Calu3 (cell line): ENCODE results near the gene MARCHF2. TPM values are rescaled to one million over a fixed set of nuclear protein-coding genes. Genes with fewer than 3 reads are reported as not detected.
"Not testable (repeated sequence)": the region's sequence is repeated elsewhere in the genome, so short reads cannot be mapped to it uniquely, and the experiment has no call there.

ENCODE experiments used
- BruUV-seq: library from RNA; stranded (reverse); fragments of 400-500 nt; replicated peaks from 2 replicates; lab custom pipeline; 2021; lab: Mats Ljungman, UMichigan
- CTCF ChIA-PET: fragments of 300-600 bp; sonication (Branson Sonifier 250); formaldehyde crosslinking; loops from one replicate; lab custom pipeline; 2022; ENCODE audit warnings: antibody characterized with exemption; lab: Charles Lee
- DNase-seq: peaks from one replicate; pipeline ENCODE4 v3.0.0; 2022
- H3K27ac Mint-ChIP-seq: one replicate; pipeline ENCODE4 v1.8.0; 2022; ENCODE audit warnings: mixed read lengths; ENCODE audit not compliant: unreplicated experiment
- H3K27me3 Mint-ChIP-seq: one replicate; pipeline ENCODE4 v1.8.0; 2022; ENCODE audit warnings: mixed read lengths; ENCODE audit not compliant: unreplicated experiment
- H3K36me3 Mint-ChIP-seq: one replicate; pipeline ENCODE4 v1.8.0; 2022; ENCODE audit warnings: mild to moderate bottlenecking, moderate library complexity, mixed read lengths; ENCODE audit not compliant: insufficient read depth, unreplicated experiment
- H3K4me1 Mint-ChIP-seq: one replicate; pipeline ENCODE4 v1.8.0; 2022; ENCODE audit warnings: mild to moderate bottlenecking, low read depth, mixed read lengths; ENCODE audit not compliant: unreplicated experiment
- H3K4me3 Mint-ChIP-seq: one replicate; pipeline ENCODE4 v1.8.0; 2022; ENCODE audit warnings: mild to moderate bottlenecking, low read depth, moderate library complexity, mixed read lengths; ENCODE audit not compliant: unreplicated experiment
- H3K9me3 Mint-ChIP-seq: one replicate; pipeline ENCODE4 v1.8.0; 2022; ENCODE audit warnings: low read depth, mixed read lengths; ENCODE audit not compliant: unreplicated experiment
- intact Hi-C: fragments of 100-400 bp; cut with micrococcal nuclease; formaldehyde crosslinking; loops from one replicate; pipeline ENCODE4 v1.10.0; 2022; ENCODE audit not compliant: unreplicated experiment
- total RNA-seq: library from RNA; stranded (reverse); gene quantifications from 2 replicates; pipeline ENCODE4 v1.2.3, GENCODE V29; 2022
- TF ChIP-seq, protein P1 (sequence below): fragments of 200-600 bp; IDR thresholded peaks from one replicate; pipeline ENCODE4 v1.8.0; 2022; ENCODE audit warnings: antibody characterized with exemption; ENCODE audit not compliant: unreplicated experiment

MARCHF2 gene
- total RNA-seq, 1 experiment from 2014 or later, result 10.1 TPM

DNA sequence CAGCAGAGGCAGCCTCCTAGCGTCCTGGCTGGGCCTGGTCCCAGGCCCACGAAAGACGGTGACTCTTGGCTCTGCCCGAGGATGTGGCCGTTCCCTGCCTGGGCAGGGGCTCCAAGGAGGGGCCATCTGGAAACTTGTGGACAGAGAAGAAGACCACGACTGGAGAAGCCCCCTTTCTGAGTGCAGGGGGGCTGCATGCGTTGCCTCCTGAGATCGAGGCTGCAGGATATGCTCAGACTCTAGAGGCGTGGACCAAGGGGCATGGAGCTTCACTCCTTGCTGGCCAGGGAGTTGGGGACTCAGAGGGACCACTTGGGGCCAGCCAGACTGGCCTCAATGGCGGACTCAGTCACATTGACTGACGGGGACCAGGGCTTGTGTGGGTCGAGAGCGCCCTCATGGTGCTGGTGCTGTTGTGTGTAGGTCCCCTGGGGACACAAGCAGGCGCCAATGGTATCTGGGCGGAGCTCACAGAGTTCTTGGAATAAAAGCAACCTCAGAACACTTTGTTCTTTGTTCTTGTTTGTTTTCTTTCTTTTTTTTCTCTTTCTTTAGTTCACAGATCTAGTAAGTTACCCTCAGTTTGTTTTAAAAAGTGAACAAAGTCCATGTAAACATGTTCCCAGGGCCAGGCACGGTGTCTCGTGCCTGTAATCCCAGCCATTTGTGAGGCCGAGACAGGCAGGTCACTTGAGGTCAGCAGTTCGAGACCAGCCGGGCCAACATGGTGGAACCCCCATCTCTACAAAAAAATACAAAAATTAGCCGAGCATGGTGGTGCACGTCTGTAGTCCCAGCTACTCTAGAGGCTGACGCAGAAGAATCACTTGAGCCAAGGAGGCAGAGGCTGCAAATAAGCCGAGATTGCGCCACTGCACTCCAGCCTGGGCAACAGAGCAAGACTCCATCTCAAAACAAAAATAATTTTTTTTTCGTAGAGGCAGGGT, 39.0 kb upstream of the MARCHF2 start:
- Mint-ChIP-seq H3K27me3 (no peaks in the 10 kb centered on the region), H3K36me3 (no peaks in the 10 kb centered on the region), H3K9me3 (no peaks in the 10 kb centered on the region), H3K4me1 (no peaks in the 10 kb centered on the region), H3K27ac (no peak overlapping the region), H3K4me3 (no peak overlapping the region)
- BruUV-seq, result no TSS peak
- intact Hi-C loops, result no loop called here
- TF ChIP-seq, protein P1, sequence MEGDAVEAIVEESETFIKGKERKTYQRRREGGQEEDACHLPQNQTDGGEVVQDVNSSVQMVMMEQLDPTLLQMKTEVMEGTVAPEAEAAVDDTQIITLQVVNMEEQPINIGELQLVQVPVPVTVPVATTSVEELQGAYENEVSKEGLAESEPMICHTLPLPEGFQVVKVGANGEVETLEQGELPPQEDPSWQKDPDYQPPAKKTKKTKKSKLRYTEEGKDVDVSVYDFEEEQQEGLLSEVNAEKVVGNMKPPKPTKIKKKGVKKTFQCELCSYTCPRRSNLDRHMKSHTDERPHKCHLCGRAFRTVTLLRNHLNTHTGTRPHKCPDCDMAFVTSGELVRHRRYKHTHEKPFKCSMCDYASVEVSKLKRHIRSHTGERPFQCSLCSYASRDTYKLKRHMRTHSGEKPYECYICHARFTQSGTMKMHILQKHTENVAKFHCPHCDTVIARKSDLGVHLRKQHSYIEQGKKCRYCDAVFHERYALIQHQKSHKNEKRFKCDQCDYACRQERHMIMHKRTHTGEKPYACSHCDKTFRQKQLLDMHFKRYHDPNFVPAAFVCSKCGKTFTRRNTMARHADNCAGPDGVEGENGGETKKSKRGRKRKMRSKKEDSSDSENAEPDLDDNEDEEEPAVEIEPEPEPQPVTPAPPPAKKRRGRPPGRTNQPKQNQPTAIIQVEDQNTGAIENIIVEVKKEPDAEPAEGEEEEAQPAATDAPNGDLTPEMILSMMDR, result no peak
- CTCF ChIA-PET, result no interaction called here
- no peak for DNase-seq

DNA sequence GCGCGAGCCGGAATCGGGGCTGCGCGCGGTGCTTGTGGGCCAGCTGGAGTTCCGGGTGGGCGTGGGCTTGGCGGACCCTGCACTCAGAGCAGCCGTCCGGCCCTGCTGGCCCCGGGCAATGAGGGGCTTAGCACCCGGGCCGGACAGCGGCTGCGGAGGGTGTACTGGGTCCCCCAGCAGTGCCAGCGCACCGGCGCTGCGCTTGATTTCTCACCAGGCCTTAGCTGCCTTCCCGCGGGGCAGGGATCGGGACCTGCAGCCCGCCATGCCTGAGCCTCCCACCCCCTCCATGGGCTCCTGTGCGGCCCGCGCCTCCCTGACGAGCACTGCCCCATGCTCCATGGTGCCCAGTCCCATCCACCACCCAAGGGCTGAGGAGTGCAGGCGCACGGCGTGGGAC, 37.3 kb upstream of the MARCHF2 start:
- H3K4me3 Mint-ChIP-seq, H3K9me3 Mint-ChIP-seq, H3K4me1 Mint-ChIP-seq, intact Hi-C loops, BruUV-seq, H3K27me3 Mint-ChIP-seq, H3K36me3 Mint-ChIP-seq, H3K27ac Mint-ChIP-seq, DNase-seq: not testable (repeated sequence)
- CTCF ChIA-PET, result interaction anchor here (0.6 kb wide), 1 partner anchor 12 kb away, joined by 9 read pairs; the partner anchor contains the start of gene ANGPTL4

DNA sequence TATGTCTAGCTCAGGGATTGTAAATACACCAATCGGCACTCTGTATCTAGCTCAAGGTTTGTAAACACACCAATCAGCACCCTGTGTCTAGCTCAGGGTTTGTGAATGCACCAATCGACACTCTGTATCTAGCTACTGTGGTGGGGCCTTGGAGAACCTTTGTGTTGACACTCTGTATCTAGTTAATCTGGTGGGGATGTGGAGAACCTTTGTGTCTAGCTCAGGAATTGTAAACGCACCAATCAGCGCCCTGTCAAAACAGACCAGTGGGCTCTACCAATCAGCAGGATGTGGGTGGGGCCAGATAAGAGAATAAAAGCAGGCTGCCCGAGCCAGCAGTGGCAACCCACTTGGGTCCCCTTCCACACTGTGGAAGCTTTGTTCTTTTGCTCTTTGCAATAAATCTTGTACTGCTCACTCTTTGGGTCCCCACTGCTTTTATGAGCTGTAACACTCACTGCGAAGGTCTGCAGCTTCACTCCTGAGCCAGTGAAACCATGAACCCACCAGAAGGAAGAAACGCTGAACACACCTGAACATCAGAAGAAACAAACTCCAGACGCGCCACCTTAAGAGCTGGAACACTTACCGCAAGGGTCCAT, 36.6 kb upstream of the MARCHF2 start:
- intact Hi-C loops, H3K27me3 Mint-ChIP-seq, H3K27ac Mint-ChIP-seq, DNase-seq, BruUV-seq, H3K9me3 Mint-ChIP-seq, H3K4me3 Mint-ChIP-seq, H3K36me3 Mint-ChIP-seq, H3K4me1 Mint-ChIP-seq: not testable (repeated sequence)
- CTCF ChIA-PET, result interaction anchor here (0.6 kb wide), 2 partner anchors 12 to 23 kb away, joined by 3 to 9 read pairs; partner anchors contain the start of gene ANGPTL4

DNA sequence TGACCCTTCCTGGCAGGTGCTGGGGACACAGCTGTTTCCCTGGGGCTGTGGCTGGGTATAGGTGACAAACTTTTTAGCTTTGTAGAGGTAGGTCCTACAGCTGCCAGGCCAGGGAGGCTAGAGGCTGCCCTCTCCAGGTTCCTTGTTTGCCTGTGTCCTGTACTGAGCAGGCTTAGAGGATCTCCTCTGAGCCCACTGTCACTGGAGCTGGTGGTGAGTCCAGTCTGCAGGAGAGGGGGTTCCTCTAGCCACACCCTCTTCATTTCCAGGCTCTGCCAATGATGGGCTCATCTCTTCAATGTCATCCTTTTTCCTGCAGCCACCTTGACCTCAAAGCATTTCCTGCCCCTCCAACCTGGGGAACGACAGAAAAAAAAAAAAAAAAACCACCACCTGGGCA, 35.5 kb upstream of the MARCHF2 start:
- no peak overlapping the region for H3K4me3 Mint-ChIP-seq
- CTCF ChIA-PET, result interaction anchor here (0.6 kb wide), 1 partner anchor 46 kb away, joined by 6 read pairs; no protein-coding TSS in a partner anchor
- no TSS peak for BruUV-seq
- H3K36me3 Mint-ChIP-seq, result no peaks in the 10 kb centered on the region
- TF ChIP-seq, protein P1, result no peak
- intact Hi-C loops, result no loop called here
- DNase-seq, result no peak
- no peaks in the 10 kb centered on the region for H3K9me3 Mint-ChIP-seq
- no peaks in the 10 kb centered on the region for H3K27me3 Mint-ChIP-seq
- H3K4me1 Mint-ChIP-seq, result no peaks in the 10 kb centered on the region
- H3K27ac Mint-ChIP-seq, result no peak overlapping the region

DNA sequence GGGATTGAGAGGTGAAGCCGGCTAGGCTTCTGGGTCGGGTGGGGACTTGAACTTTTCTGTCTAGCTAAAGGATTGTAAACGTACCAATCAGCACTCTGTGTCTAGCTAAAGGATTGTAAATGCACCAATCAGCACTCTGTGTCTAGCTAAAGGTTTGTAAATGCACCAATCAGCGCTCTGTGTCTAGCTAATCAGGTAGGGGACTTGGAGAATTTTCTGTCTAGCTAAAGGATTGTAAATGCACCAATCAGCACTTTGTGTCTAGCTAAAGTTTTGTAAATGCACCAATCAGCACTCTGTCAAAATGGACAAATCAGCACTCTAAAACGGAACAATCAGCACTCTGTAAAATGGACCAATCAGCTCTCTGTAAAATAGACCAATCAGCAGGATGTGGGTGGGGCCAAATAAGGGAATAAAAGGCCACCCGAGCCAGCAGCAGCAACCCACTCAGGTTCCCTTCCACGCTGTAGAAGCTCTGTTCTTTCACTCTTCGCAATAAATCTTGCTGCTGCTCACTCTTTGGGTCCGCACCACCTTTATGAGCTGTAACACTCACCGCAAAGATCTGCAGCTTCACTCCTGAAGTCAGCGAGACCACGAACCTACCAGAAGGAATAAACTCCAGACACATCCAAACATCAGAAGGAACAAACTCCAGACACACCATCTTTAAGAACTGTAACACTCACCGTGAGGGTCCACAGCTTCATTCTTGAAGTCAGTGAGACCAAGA, 33.8 kb upstream of the MARCHF2 start:
- H3K9me3 Mint-ChIP-seq, intact Hi-C loops, H3K27me3 Mint-ChIP-seq, CTCF ChIA-PET, DNase-seq, H3K4me1 Mint-ChIP-seq, H3K27ac Mint-ChIP-seq, H3K4me3 Mint-ChIP-seq, H3K36me3 Mint-ChIP-seq, BruUV-seq: not testable (repeated sequence)

DNA sequence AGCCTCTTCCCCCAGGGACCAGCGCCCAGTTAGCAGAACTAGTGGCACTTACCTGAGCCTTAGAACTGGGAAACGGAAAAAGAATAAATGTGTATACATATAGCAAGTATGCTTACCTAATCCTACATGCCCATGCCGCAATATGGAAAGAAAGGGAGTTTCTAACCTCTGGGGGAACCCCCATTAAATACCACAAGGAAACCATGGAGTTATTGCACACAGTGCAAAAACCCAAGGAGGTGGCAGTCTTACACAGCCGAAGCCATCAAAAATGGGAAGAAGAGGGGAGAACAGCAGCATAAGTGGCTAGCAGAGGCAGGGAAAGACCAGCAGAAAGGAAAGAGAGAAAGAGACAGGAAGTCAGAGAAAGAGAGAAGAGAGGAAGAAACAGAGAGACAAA, 28.5 kb upstream of the MARCHF2 start:
- BruUV-seq, H3K4me3 Mint-ChIP-seq, intact Hi-C loops, H3K27ac Mint-ChIP-seq, DNase-seq, H3K27me3 Mint-ChIP-seq, H3K9me3 Mint-ChIP-seq, CTCF ChIA-PET: not testable (repeated sequence)
- peaks cover 18% of the 10 kb centered on the region for H3K4me1 Mint-ChIP-seq
- H3K36me3 Mint-ChIP-seq, result peaks cover 11% of the 10 kb centered on the region

DNA sequence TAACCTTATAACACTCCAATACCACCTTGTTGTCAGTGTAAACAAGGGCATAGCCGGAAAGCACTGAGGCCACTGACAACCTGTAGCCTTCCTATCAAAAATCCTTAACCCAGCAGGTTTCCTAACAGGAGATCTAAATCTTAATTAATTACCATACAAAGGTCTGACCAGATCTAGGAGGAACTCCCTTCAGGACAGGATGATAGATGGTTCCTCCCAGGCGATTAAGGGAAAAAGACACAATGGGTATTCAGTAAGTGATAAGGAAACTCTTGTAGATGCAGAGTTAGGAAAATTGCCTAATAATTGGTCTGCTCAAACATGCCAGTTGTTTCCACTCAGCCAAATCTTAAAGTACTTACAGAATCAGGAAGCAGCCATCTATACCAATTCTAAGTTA, 28.0 kb upstream of the MARCHF2 start:
- peaks cover 17% of the 10 kb centered on the region for H3K36me3 Mint-ChIP-seq
- H3K4me3 Mint-ChIP-seq, H3K27me3 Mint-ChIP-seq, H3K9me3 Mint-ChIP-seq, CTCF ChIA-PET, intact Hi-C loops, H3K27ac Mint-ChIP-seq, BruUV-seq, DNase-seq: not testable (repeated sequence)
- H3K4me1 Mint-ChIP-seq, result peaks cover 18% of the 10 kb centered on the region
